ENCODE results near the gene HSPG2.

DNA sequence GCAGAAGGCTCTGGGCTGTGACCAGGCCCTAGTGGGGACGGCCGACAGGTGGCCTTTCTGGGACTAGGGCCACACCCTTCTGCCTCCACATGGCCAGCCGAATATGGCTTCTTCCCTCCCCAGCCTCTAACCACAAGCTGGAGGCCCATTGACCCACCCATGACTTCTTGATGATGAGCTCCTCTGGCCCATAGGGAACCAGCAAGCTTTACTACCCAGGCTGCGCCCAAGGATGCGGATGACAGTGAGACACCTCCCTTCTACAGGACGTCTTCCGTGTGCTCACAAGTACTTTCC lies 84.0 kb downstream of the HSPG2 start:
- TF ChIP-seq CTCF (IDR thresholded peaks at IDR 0.05) (no peak), POLR2A (IDR thresholded peaks at IDR 0.05) (no peak)

Data from ovary (tissue), 3 donors.